H1 (cell line): ENCODE data around the gene LRRTM2. TPM values are rescaled to one million over a fixed set of nuclear protein-coding genes. Genes with fewer than 3 reads are reported as not detected.

ENCODE experiments used
- CBX8 ChIP-seq: fragments of 300-800, 300-1000 bp; sonication (generic); IDR thresholded peaks from 2 replicates; pipeline ENCODE4 v1.7.1; 2016; ENCODE audit warnings: low read depth, low read length, borderline replicate concordance
- HDAC2 ChIP-seq, 2 experiments: fragments of 300-600 bp in 1 of 2; sonication (generic) in 1 of 2; IDR thresholded peaks; 2 replicates each; pipeline ENCODE4 v1.6.1; 2011 to 2012; ENCODE audit warnings: low read depth in 2 of 2, low read length in 2 of 2, mild to moderate bottlenecking in 2 of 2, moderate library complexity in 2 of 2, borderline replicate concordance in 1 of 2, inconsistent platforms in 1 of 2
- polyA plus RNA-seq, 7 experiments: library from polyadenylated mRNA; depleted of rRNA in 3 of 7; stranded (reverse) in 5 of 7; unstranded in 2 of 7; fragments of >200 nt in 5 of 7; fragments of 200-250 nt in 2 of 7; gene quantifications; 1 replicate in 5 of 7; 2 replicates in 1 of 7; 4 replicates in 1 of 7; pipeline versions ENCODE4 v1.2.1 to v1.2.3, GENCODE V29; 2011 to 2013; ENCODE audit warnings: missing spikeins in 2 of 7, mixed read lengths in 2 of 7
- total RNA-seq: library from RNA; stranded (reverse); fragmentation: NEBNext Ultra II Directional; extraction: Animal tissue kit (Norgen Biotek cat#: 25700); gene quantifications from 2 replicates; pipeline ENCODE4 v1.2.1, GENCODE V29; 2021
- TF ChIP-seq, protein P1 (sequence below): fragments of 300-600 bp; sonication (generic); IDR thresholded peaks from 2 replicates; pipeline ENCODE4 v1.7.1; 2012; ENCODE audit warnings: low read length, moderate library complexity, mild to moderate bottlenecking, inconsistent platforms; ENCODE audit not compliant: insufficient replicate concordance

LRRTM2 gene
- total and polyA plus RNA-seq, 2 of the 8 experiments (the other 6 are each of a cell fraction or from before 2014, with no cell fraction given): not detected

DNA sequence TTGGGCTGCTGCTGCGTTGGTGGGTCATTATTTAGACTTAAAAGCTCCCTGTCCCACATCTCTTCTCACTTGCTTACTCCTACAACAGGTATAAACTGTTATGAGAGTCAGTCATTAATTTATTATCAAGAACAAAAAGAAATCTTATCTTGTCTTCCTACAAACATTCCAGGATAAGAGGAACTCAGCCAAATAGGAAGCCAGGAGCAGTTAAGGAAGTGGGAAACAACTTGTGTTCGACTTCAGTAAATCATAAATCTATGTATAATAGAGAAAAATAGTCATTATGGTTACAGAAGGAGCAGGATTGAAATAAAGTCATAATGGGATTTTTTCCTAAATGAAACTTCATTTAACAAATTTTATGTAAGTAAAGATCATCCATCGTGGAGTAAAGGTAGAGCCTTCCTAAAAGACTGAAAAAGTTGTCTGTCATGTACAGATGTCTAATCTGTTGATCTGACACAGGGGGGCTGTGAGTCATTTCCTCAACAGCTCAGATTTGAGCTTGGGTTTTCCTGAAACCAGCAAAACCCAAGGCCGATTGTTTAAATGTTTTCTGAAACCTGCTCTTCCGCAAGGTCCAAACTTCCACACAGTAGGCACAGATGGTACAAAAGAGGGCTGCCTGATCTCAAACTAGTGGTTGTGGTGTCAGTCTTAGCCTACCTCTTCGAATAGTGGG lies 25.3 kb upstream of the LRRTM2 start (continued):
- TF ChIP-seq, protein P1, sequence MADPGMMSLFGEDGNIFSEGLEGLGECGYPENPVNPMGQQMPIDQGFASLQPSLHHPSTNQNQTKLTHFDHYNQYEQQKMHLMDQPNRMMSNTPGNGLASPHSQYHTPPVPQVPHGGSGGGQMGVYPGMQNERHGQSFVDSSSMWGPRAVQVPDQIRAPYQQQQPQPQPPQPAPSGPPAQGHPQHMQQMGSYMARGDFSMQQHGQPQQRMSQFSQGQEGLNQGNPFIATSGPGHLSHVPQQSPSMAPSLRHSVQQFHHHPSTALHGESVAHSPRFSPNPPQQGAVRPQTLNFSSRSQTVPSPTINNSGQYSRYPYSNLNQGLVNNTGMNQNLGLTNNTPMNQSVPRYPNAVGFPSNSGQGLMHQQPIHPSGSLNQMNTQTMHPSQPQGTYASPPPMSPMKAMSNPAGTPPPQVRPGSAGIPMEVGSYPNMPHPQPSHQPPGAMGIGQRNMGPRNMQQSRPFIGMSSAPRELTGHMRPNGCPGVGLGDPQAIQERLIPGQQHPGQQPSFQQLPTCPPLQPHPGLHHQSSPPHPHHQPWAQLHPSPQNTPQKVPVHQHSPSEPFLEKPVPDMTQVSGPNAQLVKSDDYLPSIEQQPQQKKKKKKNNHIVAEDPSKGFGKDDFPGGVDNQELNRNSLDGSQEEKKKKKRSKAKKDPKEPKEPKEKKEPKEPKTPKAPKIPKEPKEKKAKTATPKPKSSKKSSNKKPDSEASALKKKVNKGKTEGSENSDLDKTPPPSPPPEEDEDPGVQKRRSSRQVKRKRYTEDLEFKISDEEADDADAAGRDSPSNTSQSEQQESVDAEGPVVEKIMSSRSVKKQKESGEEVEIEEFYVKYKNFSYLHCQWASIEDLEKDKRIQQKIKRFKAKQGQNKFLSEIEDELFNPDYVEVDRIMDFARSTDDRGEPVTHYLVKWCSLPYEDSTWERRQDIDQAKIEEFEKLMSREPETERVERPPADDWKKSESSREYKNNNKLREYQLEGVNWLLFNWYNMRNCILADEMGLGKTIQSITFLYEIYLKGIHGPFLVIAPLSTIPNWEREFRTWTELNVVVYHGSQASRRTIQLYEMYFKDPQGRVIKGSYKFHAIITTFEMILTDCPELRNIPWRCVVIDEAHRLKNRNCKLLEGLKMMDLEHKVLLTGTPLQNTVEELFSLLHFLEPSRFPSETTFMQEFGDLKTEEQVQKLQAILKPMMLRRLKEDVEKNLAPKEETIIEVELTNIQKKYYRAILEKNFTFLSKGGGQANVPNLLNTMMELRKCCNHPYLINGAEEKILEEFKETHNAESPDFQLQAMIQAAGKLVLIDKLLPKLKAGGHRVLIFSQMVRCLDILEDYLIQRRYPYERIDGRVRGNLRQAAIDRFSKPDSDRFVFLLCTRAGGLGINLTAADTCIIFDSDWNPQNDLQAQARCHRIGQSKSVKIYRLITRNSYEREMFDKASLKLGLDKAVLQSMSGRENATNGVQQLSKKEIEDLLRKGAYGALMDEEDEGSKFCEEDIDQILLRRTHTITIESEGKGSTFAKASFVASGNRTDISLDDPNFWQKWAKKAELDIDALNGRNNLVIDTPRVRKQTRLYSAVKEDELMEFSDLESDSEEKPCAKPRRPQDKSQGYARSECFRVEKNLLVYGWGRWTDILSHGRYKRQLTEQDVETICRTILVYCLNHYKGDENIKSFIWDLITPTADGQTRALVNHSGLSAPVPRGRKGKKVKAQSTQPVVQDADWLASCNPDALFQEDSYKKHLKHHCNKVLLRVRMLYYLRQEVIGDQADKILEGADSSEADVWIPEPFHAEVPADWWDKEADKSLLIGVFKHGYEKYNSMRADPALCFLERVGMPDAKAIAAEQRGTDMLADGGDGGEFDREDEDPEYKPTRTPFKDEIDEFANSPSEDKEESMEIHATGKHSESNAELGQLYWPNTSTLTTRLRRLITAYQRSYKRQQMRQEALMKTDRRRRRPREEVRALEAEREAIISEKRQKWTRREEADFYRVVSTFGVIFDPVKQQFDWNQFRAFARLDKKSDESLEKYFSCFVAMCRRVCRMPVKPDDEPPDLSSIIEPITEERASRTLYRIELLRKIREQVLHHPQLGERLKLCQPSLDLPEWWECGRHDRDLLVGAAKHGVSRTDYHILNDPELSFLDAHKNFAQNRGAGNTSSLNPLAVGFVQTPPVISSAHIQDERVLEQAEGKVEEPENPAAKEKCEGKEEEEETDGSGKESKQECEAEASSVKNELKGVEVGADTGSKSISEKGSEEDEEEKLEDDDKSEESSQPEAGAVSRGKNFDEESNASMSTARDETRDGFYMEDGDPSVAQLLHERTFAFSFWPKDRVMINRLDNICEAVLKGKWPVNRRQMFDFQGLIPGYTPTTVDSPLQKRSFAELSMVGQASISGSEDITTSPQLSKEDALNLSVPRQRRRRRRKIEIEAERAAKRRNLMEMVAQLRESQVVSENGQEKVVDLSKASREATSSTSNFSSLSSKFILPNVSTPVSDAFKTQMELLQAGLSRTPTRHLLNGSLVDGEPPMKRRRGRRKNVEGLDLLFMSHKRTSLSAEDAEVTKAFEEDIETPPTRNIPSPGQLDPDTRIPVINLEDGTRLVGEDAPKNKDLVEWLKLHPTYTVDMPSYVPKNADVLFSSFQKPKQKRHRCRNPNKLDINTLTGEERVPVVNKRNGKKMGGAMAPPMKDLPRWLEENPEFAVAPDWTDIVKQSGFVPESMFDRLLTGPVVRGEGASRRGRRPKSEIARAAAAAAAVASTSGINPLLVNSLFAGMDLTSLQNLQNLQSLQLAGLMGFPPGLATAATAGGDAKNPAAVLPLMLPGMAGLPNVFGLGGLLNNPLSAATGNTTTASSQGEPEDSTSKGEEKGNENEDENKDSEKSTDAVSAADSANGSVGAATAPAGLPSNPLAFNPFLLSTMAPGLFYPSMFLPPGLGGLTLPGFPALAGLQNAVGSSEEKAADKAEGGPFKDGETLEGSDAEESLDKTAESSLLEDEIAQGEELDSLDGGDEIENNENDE: no peak
- no peak for TF ChIP-seq CBX8
- TF ChIP-seq HDAC2 (IDR thresholded peaks at IDR 0.05; ENCODE audit: borderline replicate concordance in 1 of 2, low read depth in 2 of 2, low read length in 2 of 2): no peak
